T47D (cell line): ENCODE measurements around the gene POC1B.

ENCODE experiments used
- DNase-seq, 2 experiments: peaks; one replicate each; pipeline versions ENCODE4 v3.0.0 to v3.0.0-alpha.2; 2011 to 2012; ENCODE audit warnings: low read depth in 1 of 2, low spot score in 1 of 2
- JUND ChIP-seq: IDR thresholded peaks from 2 replicates; pipeline ENCODE4 v1.6.1; 2012; ENCODE audit warnings: low read depth
- in situ Hi-C: cut with HindIII; loops from 2 replicates; pipeline ENCODE4 v1.10.0; 2016; ENCODE audit warnings: low sequenced_read_pairs, low pct_unique_long_range_greater_than_20kb

The POC1B gene

GRCh38 chr12:89391726-89392336 lies 134.0 kb downstream of the POC1B start:
- TF ChIP-seq JUND: no peak
- in situ Hi-C loops: no loop called here
- DNase-seq: no peak

- in situ Hi-C loops: no loop called here
- no peak for DNase-seq
- TF ChIP-seq JUND: no peak
Observed at GRCh38 chr12:89390802-89391673, 134.8 kb downstream of the POC1B start.

DNA sequence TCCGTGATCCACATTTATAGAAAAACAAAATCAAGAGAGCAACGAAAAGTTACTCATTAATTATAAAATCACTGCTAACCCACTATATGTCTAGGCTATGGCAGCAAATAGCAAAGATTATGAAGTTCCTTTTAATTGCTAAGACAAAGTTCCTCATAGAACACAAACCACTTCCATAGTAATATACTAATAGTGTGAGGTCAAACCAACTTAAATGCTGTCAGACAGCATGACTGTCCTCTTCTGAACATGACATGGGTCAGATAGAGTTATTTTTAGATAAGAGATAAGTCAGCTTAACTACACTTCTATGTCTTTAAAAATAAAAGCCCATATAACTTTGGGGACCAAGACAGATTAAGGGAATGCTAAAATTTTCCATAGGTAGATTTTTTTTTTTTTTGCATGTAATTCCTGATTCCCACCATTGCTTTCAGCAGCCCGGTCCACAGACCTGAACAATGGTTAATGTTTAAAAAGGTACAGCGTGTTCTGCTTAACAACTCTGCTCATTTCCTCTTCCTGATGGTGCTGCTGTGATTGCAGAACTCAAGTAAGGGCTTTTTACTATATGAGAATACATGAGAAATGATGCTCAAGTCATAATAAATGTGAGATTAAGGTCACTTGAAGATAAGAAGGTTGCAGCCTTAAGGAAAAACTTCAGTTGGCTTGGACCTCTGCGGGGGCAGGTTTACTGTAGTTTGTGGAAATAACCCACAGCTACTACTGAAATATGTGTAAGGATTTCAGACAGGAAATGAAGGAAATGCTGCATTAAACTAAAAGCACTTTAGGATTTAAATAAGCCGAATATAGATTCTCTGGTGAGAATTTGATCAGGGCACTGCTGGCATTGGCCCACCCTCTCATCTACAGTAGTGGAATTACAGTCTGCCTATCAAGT lies 135.8 kb downstream of the POC1B start:
- DNase-seq: no peak
- TF ChIP-seq JUND: no peak
- in situ Hi-C loops: no loop called here

GRCh38 chr12:89386138-89386537 lies 139.7 kb downstream of the POC1B start:
- DNase-seq: no peak
- in situ Hi-C loops: no loop called here
- no peak for TF ChIP-seq JUND

- no peak for TF ChIP-seq JUND
- in situ Hi-C loops: no loop called here
- DNase-seq: peak in 1 of 2 experiments; percentile 66
Observed at GRCh38 chr12:89384807-89385206, 141.0 kb downstream of the POC1B start.

GRCh38 chr12:89384050-89384758 lies 141.6 kb downstream of the POC1B start:
- in situ Hi-C loops: no loop called here
- peak in 1 of 2 experiments; percentile 55 for DNase-seq
- 0 out of 2 replicates have a peak, but pooled peaks have one; percentile 14 for TF ChIP-seq JUND

DNA sequence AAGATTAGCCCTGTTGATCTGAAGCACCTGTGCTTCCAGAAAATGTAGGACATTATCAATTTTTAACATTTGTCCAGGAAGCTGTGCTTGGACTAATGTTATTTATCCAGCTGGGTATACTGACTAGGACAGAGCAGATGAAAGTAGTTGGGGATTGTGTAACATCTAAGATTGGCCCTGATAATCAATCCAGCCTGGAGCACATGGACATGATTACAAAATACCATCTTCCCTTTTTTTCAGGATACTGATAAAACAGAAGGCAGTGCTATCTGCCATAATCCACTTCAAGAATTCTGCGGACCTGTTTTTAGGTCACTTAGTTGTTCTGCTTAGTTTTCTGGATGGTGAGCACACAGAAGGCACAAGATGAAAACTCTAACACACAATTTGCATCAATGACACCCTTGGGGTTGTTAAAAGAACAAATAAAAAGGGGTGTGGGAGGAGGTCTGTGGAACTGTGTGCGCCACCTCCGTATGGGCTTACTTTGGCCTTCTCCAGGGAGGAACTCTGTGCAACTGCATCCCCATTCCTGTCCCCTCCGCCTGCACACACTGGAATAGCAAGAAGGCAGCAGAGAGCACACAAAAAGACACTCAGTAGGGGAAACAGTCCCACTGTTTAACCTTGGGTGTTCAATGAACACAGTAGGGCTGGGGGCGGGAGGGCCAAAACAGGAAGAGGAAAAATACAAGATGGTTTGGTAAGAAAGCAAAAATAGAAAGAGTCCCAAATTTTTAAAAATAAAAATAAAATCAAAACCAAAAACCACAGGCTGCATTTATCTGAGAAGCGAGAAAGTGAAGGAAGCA lies 142.4 kb downstream of the POC1B start:
- DNase-seq: peak in 1 of 2 experiments; percentile 25
- in situ Hi-C loops: no loop called here
- TF ChIP-seq JUND: no peak; the same call in 1 of the 2 replicates

GRCh38 chr12:89382328-89382727 lies 143.5 kb downstream of the POC1B start:
- no peak for DNase-seq
- TF ChIP-seq JUND: no peak
- in situ Hi-C loops: no loop called here

DNA sequence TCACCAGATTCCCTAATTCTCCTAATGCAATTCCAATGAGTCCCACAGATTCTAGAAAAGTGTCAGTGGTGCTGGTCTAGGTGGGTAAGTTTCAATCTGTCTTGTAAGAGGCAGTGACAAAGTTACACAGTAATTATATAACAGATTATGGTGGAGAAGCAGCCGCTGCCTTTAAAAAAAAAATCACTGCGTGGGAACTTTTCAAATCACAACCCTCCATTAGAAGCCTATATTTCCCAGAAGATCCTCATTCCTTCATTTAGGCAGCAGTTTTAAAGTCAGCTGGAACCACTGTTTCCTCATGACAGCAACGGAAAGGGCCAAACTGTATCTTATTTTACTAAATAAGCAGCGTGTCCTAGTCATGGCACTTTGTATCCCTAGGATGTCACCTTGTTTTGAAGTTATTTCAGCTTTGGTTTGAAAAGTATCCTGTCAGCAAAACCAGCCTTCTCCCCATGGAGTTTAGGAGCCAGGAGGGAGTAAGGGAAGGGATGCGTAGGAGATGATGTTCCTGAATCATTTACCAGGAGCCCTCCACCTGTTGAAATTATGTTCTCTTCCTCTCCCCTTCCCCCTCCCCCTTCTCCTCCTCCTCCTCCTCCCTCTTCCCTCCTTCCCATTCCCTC lies 145.9 kb downstream of the POC1B start:
- no peak for DNase-seq
- TF ChIP-seq JUND: no peak
- in situ Hi-C loops: no loop called here

DNA sequence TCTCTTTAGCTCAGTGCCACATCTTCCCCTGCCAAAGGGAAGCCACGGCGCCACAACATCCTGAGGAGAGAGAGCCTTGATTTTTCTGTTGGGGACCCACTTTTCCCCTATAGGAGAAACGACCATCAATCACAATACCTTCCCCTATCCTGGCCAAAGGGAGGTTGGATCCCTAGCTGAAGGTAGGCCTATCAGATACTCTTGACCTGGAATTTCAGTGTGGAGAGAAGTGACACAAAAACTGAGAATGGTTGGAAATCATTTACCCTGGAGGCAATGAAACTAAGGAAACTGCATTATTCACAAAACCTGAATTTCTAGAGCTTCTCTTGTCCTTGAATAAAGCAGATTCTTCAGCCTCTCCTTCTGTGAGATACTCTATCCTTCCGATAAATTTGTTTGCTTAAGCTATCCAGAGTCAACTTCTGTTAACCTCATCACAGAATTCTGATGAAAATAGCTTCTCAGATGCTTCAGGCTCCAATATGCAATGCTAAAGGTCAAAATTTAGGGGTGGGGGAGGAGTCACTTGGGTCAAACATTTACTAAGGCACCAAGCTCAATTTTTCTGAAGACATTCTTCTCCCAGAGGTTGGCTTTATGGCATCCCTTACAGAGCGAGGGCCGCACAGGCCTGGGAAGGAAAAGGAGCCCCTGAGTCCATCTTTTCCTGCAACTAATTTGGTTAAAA lies 146.6 kb downstream of the POC1B start:
- no peak for TF ChIP-seq JUND
- in situ Hi-C loops: no loop called here
- DNase-seq: no peak

- in situ Hi-C loops: no loop called here
- DNase-seq: no peak
- TF ChIP-seq JUND: no peak
Observed at GRCh38 chr12:89376844-89377243, 149.0 kb downstream of the POC1B start.
